Measurements from ENCODE around the gene CREM.

CREM gene

GRCh38 chr10:35135861-35136260 is 9.2 kb downstream of the CREM start:
- no peak for DNase-seq (ENCODE audit: low read depth)

GRCh38 chr10:35136263-35136815 is 9.7 kb downstream of the CREM start:
- no peak for DNase-seq (ENCODE audit: low read depth)

- DNase-seq (ENCODE audit: low read depth): no peak
These were observed 13.5 kb downstream of the CREM start for GRCh38 chr10:35140126-35140525.

- no peak for DNase-seq (ENCODE audit: low read depth)
These were observed 14.1 kb downstream of the CREM start for GRCh38 chr10:35140727-35141126.

GRCh38 chr10:35150308-35150707 is 23.7 kb downstream of the CREM start:
- DNase-seq (ENCODE audit: low read depth): no peak

GRCh38 chr10:35152992-35153391 is 26.3 kb downstream of the CREM start:
- no peak for DNase-seq (ENCODE audit: low read depth)

GRCh38 chr10:35153716-35154115 is 27.1 kb downstream of the CREM start:
- no peak for DNase-seq (ENCODE audit: low read depth)

- DNase-seq (ENCODE audit: low read depth): no peak
These were observed 34.1 kb downstream of the CREM start for GRCh38 chr10:35160743-35161142.

- DNase-seq (ENCODE audit: low read depth): no peak
These were observed 35.3 kb downstream of the CREM start for GRCh38 chr10:35161906-35162305.

- no peak for DNase-seq (ENCODE audit: low read depth)
These were observed 38.5 kb downstream of the CREM start for GRCh38 chr10:35165136-35165535.

GRCh38 chr10:35165811-35166210 is 39.2 kb downstream of the CREM start:
- no peak for DNase-seq (ENCODE audit: low read depth)

GRCh38 chr10:35166607-35167006 is 40.0 kb downstream of the CREM start:
- no peak for DNase-seq (ENCODE audit: low read depth)

- no peak for DNase-seq (ENCODE audit: low read depth)
These were observed 40.7 kb downstream of the CREM start for GRCh38 chr10:35167342-35167741.

GRCh38 chr10:35172146-35172545 is 45.5 kb downstream of the CREM start:
- no peak for DNase-seq (ENCODE audit: low read depth)

GRCh38 chr10:35172574-35172973 is 45.9 kb downstream of the CREM start:
- DNase-seq (ENCODE audit: low read depth): no peak

GRCh38 chr10:35178331-35178730 is 51.7 kb downstream of the CREM start:
- DNase-seq (ENCODE audit: low read depth): no peak

GRCh38 chr10:35182631-35183510 is 56.2 kb downstream of the CREM start:
- no peak for DNase-seq (ENCODE audit: low read depth)

- no peak for DNase-seq (ENCODE audit: low read depth)
These were observed 58.0 kb downstream of the CREM start for GRCh38 chr10:35184527-35185171.

GRCh38 chr10:35185260-35186034 is 58.8 kb downstream of the CREM start:
- no peak for DNase-seq (ENCODE audit: low read depth)

- no peak for DNase-seq (ENCODE audit: low read depth)
These were observed 62.3 kb downstream of the CREM start for GRCh38 chr10:35188954-35189353.

GRCh38 chr10:35191523-35191922 is 64.9 kb downstream of the CREM start:
- no peak for DNase-seq (ENCODE audit: low read depth)

- DNase-seq (ENCODE audit: low read depth): no peak
These were observed 66.1 kb downstream of the CREM start for GRCh38 chr10:35192645-35193249.
